GM18502 (cell line): ENCODE data around the gene MINK1.
"Not testable (repeated sequence)": the region's sequence is repeated elsewhere in the genome, so short reads cannot be mapped to it uniquely, and the experiment has no call there.

Experiments used
- ATAC-seq: cut with Tn5 transposase; IDR thresholded peaks from one replicate; pipeline ENCODE4 v1.9.1; 2021; ENCODE audit warnings: mild to moderate bottlenecking; ENCODE audit not compliant: unreplicated experiment, poor library complexity

Gene MINK1

DNA sequence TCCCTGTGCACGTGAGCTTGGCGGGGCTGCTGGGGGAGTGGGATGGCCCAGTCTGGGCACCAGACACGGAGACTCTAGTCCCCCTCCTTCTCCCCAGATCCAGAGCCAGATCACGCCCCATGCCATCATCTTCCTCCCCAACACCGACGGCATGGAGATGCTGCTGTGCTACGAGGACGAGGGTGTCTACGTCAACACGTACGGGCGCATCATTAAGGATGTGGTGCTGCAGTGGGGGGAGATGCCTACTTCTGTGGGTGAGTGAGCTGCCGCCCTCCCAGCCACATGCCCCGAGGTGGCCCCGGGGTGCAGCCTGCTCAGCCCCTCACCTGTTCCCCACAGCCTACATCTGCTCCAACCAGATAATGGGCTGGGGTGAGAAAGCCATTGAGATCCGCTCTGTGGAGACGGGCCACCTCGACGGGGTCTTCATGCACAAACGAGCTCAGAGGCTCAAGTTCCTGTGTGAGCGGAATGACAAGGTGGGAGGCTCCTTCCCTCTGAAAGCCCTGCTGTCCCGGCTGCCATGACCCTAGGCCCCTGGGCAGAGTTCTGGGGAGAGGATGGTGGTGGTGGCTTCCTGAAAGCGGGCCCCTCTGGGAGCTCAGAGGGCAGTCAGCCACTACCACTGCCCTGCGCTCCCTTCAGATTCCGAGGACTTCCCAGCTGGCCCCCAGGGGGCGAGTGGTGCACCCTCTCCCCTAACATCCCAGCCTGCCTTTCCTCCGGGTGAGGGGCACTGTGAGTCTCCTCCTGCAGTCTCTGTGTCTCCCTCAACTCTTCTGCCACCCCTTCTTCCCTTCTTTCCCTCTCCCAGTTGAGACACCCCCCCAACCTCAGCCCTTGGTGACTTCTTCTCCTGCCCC lies 63.4 kb downstream of the MINK1 start:
- no peak for ATAC-seq

DNA sequence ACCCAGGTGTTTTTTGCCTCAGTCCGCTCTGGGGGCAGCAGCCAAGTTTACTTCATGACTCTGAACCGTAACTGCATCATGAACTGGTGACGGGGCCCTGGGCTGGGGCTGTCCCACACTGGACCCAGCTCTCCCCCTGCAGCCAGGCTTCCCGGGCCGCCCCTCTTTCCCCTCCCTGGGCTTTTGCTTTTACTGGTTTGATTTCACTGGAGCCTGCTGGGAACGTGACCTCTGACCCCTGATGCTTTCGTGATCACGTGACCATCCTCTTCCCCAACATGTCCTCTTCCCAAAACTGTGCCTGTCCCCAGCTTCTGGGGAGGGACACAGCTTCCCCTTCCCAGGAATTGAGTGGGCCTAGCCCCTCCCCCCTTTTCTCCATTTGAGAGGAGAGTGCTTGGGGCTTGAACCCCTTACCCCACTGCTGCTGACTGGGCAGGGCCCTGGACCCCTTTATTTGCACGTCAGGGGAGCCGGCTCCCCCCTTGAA lies 64.1 kb downstream of the MINK1 start:
- ATAC-seq, result no peak

DNA sequence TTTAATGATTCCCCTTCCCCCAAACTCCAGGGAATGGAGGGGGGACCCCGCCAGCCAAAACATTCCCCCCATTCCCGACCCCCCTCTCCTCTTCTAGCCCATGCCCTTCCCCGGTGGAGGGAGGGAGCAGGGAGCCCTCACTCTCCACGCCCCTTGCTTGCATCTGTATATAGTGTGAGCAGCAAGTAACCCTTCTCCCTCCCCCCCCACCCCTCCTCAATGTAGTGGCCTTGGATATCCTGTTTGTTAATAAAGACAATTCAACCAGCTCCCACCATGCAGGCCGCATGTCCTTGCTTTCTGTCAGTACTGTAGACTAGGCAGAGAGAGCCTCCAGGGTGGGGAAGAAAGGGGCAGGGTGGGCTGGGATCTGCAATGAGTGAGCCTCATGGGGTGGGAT lies 64.6 kb downstream of the MINK1 start:
- no peak for ATAC-seq

DNA sequence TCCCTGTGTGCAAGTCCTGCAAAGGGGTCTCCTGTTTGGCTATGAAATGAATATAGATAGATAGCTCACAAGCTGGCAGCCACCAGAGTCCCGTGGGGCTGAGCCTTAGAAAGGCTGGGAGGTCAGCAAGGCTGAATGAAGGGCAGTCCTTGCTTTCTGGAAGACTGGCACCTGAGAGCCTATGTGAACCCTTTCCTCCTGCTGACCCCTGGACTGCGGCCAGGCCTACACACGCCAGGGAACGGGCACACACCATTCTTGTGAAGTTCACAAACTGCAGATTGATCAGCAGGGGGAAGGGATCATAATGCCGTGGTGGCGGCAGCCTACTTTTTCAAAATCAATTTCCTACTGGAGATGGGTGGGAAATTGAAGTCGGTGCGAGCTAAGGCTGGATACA lies 65.2 kb downstream of the MINK1 start:
- no peak for ATAC-seq

DNA sequence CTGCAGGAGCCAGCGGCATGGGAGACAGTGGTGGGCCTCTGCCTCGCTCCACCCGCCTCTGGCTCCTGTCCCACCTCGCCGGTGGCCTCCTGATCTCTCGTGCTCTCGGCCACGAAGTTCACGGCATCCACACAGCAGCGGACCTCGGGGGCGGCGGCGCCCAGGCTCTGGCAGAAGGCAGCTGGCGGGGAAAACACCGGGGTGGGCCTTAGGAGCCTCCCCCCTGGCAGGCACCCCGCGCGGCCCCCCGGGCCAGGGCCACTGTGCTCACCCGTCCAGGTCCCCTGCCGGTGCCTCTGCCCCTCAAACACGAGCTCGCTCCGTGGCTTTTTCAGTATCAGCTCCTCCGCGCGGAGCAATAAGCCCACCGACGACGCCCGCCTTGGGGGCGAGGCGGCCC lies 65.8 kb downstream of the MINK1 start:
- ATAC-seq, result peak; percentile 19

DNA sequence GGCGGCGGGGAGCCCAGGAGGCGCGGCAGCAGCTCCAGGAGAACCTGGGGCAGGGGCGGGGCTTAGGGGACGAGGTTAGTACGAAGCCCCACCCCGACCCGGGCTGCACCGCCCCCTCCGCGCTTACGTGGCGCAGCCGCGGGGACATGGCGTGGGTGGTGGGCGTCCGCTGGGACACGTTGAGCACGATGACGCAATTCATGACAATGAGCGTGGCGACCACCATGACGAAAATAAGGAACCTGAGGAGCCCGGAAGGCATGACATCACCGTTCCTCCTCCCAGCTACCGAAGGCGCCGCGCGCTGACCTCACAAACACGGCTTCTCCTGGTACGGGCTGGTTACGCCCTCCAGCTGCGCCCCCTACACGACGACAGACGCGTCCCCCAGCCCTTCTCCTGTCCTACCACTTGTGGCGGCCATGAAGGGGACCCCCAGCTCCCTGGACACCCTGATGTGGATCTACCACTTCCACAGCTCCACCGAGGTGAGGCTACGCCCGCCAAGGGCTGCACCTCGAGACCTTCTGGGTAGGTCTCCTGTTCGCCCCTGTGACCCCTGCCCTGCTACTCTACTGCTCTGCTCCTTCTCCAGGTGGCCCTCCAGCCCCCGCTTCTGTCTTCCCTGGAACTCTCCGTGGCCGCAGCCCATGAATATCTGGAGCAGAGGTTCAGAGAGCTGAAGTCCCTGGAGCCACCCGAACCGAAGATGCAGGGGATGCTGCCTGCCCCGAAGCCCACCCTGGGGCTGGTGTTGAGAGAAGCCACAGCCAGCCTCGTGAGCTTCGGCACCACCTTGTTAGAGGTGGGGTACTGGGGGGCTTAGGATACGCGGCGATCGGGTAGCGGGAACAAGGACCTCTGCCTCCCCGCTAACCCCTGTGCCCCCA lies 66.4 kb downstream of the MINK1 start, which contains the start of gene C17orf107:
Gene C17orf107, plus strand, starts transcription at position 196 of the 890 bp plus-strand sequence. Its CDS starts 227 bp downstream, at position 423.
- ATAC-seq, result peak; percentile 49

DNA sequence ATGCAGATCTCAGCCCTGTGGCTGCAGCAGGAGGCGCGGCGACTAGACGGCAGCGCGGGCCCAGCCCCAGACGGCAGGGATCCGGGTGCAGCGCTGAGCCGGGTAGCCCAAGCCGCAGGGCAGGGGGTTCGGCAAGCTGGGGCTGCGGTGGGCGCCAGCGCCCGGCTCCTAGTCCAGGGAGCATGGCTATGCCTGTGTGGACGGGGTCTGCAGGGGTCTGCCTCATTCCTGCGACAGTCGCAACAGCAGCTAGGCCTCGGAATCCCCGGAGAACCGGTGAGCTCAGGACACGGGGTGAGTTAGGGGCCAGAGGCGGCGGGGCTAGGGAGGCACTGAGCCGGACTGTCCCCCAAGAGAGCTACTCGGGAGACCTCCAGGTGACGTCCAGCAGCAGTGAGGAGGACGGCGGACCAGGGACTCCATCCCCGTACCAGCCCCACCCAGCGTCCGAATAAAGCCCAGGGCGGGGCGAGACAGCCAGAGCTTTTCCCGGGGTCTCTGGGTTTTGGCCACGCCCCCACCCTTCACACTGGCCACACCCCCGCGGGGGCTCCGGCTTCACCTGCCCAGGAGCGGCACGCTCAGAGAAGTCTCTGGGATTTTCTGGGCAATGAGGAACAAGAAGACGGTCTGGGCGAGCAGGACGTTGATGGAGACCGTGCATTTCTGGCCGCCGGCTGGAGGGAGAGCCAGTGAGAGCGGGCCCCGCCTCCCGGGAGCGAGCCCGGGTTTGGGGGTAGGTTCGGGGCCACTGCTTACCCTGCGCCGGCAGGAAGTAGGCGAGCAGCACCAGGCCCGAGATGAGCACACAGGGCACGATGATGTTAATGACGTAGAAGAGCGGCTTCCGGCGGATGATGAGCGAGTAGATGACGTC lies 67.3 kb downstream of the MINK1 start:
- no peak for ATAC-seq

DNA sequence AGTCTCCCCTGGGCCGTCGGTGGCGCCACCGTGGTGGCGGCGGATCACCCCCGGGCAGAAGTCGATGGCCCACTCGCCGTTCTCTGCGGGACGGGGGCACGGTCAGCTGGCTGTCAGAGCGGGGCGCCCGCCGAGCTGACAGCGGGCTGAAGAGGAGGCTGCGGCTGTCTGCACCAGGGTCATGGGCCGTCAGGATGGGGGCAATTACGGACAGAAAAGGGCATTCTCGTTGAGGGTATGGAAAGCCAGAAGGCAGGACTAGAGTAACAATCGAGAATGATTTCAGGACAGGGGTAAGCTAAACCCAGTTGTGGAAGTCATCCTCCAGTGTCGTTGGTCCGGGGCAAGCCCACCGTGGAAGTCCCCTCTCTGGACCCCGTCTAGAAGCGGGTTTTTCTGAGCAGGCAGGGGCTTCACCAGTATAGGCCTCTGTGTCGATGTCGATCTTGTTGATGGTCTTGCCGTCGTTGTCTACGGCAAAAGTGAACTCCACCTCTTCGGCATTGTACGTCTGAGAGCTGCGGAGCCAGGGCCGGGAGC lies 68.0 kb downstream of the MINK1 start:
- no peak for ATAC-seq

DNA sequence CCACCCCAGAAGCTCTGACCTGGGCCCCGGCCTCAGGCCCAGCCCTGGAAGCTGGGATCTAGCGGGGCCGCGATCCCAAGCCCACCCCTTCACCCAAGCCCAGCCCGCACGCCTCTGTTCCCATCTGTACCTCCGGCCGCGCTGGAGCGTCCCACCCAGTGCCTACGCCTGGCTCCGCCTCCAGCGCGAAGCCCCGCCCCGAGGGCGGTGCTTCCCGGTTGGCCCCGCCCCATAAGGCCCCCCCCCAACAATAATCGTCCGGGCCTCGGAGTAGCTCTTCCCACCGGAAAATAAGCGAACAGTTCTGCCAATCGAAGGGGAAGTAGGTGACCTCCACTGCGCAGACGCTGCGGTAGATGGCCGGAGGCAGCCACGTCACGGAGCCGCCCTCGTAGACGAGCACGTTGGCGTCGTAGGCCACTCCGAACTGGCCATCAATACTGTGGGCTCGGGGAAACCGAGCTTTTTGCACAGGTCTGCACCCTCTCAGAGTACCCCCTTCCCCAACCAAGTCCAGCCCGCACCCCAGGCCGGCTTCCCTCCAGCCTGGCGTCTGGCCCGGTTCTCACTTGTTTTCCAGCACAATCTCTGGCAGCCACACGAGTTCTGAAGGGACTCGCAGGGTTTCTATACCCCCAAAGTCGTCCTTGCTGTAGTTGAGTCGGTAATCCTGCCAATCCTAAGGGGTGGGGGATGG lies 68.7 kb downstream of the MINK1 start:
- ATAC-seq, result no peak

DNA sequence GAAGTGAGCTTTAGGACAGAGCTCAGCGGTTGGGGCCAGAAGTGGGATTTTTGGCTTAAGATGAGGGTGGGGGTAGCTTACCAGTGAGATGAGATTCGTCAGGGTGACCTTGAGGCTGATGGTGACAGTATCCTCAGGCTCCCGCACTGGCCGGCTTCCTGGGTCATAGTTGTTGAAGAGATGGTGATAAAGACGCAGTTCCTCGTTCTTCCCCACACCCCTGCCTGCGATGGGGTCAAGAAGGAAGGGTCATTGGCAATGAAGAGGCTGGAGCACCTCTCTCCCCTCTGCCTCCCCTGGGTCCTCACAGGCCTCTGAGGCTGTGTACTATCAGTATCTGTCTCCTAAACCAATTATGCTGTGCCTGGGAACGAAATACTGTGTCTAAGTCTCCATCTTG lies 69.4 kb downstream of the MINK1 start:
- no peak for ATAC-seq

DNA sequence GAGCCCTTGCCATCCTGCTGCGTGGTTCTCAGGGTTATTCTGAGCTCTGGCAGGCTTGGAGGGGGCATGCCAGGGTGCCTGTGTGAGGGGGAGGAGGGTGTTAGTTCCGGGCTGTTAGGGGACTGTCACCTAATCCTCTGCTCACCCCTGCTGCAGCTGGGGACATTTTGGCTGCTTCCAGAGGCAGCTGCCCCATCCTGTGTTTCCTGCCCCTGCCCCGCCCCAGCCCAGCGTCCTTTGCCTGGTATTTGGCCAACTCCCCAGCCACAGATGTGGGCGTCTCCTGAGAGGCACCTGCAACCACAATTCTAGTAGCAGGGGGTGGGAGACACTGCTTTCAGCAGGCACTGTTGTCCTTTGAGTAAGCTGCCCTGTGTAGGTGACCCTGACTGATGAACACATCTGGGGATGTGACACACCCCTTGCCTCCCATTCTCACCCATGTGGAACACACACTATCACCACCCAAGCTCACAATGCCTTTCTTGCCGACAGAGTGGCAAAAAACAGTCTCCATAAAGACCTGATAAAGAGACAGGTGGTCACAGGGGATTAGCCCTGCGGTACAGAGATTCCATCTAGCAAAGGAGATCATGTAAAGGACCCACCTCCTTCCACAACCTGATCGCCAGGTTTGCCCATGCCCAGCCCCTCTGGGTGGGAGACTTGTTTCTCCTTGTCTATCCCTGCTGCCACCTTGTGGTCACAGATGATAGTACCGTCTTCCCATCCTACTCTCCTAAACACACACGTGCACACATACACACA lies 70.1 kb downstream of the MINK1 start, which contains the start of gene CHRNE:
Gene CHRNE, minus strand, starts transcription at position 48 of the 768 bp plus-strand sequence. Its CDS starts 35 bp downstream, at position 13.
- no peak for ATAC-seq

DNA sequence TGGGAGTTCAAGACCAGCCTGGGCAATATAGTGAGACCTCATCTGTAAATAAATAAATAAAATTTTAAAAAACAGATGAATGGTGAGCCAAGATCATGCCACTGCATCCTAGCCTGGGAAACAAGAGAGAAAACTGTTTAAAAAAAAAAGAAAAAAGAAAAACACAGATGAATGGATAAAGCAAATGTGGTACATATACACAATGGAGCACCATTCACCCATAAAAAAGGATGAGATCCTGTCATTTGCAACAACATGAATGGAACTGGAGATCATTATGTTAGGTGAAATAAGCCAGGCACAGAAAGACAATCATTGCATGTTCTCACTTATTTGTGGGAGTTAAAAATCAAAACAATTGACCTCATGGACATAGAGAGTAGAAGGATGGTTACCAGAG lies 73.5 kb downstream of the MINK1 start:
- ATAC-seq, result not testable (repeated sequence)

DNA sequence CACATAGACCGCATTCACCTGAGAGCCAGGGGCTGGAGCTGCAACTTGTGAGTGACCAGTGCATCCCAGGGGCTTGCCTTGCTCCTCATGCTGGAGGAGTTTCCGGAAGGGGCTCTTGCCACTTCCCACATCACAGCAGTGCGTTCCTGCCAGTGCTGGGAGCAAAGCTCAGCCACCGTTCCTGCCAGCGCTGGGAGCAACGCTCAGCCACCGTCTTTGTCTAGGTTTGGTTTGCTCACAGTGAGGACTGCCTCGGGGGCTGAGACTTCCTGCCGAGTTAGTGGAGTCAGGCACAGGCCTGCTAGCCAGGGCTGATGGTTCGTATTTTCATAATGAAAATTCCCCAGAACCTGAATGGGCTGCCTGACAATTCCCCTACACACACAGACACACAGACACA lies 75.2 kb downstream of the MINK1 start:
- no peak for ATAC-seq

DNA sequence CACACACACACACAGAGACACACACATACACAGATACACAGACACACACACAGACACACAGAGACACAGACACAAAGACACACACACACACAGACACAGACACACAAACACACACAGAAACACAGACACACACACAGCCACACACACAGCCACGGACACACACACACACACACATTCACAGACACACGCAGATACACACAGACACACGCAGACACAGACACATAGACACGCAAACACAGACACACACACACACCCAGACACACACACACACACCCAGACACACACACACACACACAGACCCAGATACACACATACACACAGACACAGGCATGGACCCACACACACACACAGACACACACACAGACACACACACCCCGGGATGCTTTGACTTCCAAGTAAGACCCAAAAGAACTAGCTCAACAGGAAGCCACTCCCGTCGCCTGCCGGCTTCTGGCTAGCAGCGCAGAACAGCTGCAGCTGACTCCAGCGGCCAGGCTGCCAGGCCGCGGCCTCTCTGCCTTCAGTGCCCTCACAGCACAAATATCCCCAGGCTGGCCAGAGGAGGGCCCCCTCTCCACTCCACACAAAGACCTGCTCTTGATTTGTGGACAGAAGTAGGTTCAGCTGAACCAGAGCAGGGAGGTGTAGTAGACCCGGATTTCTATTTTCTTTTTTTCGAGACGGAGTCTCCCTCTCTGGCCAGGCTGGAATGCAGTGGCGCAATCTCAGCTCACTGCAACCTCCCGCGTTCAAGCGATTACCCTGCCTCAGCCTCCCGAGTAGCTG lies 75.8 kb downstream of the MINK1 start:
- ATAC-seq, result no peak

DNA sequence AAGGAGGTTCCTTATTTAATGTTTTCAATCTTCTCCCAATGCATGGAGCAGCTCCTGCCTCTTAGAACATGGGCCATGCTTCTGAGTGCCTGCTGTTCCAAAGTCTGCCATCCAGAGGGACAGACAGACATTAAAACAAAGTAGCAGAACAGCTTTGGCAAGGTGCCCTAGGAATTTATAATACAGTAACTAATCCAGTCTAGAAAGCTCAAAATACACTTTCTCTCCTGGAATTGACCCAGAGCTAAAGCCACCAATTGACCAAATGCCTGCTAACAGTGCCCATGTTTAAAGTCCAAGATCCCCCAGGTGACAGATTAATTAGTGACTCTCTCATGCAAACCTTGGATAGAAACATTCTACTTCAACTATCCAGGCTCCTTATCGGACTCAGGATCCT lies 80.9 kb downstream of the MINK1 start:
- no peak for ATAC-seq

DNA sequence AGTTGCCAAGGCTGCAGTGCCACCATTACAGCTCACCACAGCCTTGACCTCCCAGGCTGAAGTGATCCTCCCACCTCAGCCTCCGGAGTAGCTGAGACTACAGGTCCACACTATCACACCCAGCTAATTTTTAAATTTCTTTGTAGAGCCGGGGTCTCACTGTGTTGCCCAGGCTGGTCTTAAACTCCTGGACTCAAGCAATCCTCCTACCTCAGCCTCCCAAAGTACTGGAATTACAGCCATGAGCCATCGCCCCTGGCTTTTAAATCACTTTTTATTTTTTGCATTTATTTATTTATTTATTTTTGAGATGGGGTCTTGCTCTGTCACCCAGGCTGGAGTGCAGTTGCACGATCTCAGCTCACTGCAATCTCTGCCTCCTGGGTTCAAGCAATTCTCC lies 81.4 kb downstream of the MINK1 start:
- ATAC-seq, result not testable (repeated sequence)

DNA sequence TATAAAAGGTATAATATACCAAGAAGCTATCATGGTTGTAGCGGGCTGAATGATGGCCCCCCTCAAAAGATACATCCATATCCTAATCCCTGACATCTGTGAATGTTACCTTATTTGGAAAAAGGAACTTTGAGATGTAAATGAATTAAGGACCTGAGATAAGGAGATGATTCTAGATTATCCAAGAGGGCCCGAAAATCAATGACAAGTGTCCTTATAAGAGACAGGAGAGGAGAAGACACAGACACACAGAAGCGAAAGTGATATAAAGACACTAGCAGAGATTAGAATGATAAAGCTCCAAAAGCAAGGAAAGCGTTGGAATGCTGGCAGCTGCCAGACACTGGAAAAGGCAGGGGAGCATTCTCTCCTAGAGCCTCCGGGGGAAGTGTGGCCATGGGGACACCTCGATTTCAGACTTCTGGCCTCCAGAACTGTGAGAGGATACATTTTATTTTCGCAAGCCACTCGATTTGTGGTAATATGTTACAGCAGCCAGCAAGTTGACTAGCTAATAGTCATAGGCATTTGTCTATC lies 86.4 kb downstream of the MINK1 start:
- no peak for ATAC-seq
